ENCODE data around the gene SPATS2L.

Gene SPATS2L

GRCh38 chr2:200431996-200432705 is 125.7 kb downstream of the SPATS2L start:
- no peak for DNase-seq (ENCODE audit: low read depth, low spot score)
- H3K27ac ChIP-seq, result no peak overlapping the region

GRCh38 chr2:200435379-200435778 is 128.9 kb downstream of the SPATS2L start:
- no peak overlapping the region for H3K27ac ChIP-seq
- DNase-seq (ENCODE audit: low read depth, low spot score), result no peak

GRCh38 chr2:200438251-200438650 is 131.8 kb downstream of the SPATS2L start:
- no peak overlapping the region for H3K27ac ChIP-seq
- DNase-seq (ENCODE audit: low read depth, low spot score), result no peak

GRCh38 chr2:200438846-200439245 is 132.4 kb downstream of the SPATS2L start:
- H3K27ac ChIP-seq, result no peak overlapping the region

GRCh38 chr2:200439981-200440380 is 133.5 kb downstream of the SPATS2L start:
- no peak overlapping the region for H3K27ac ChIP-seq
- DNase-seq (ENCODE audit: low read depth, low spot score), result no peak

More at GRCh38 chr2:200438846-200439245, 132.4 kb downstream of the SPATS2L start:
- DNase-seq (ENCODE audit: low read depth, low spot score), result no peak

- no peak for DNase-seq (ENCODE audit: low read depth, low spot score)
- no peak overlapping the region for H3K27ac ChIP-seq
These were observed 136.0 kb downstream of the SPATS2L start for GRCh38 chr2:200442471-200442870.

- no peak overlapping the region for H3K27ac ChIP-seq
- DNase-seq (ENCODE audit: low read depth, low spot score), result no peak
These were observed 136.9 kb downstream of the SPATS2L start for GRCh38 chr2:200443376-200443775.

GRCh38 chr2:200443916-200444315 is 137.4 kb downstream of the SPATS2L start:
- DNase-seq (ENCODE audit: low read depth, low spot score), result no peak
- H3K27ac ChIP-seq, result no peak overlapping the region

- no peak for DNase-seq (ENCODE audit: low read depth, low spot score)
- no peak overlapping the region for H3K27ac ChIP-seq
These were observed 138.0 kb downstream of the SPATS2L start for GRCh38 chr2:200444530-200444929.

- DNase-seq (ENCODE audit: low read depth, low spot score), result no peak
- no peak overlapping the region for H3K27ac ChIP-seq
These were observed 138.8 kb downstream of the SPATS2L start for GRCh38 chr2:200445284-200445683.

GRCh38 chr2:200446612-200447011 is 140.1 kb downstream of the SPATS2L start:
- H3K27ac ChIP-seq, result no peak overlapping the region
- no peak for DNase-seq (ENCODE audit: low read depth, low spot score)

GRCh38 chr2:200447139-200447855 is 140.8 kb downstream of the SPATS2L start:
- DNase-seq (ENCODE audit: low read depth, low spot score), result no peak
- H3K27ac ChIP-seq, result no peak overlapping the region

- no peak for DNase-seq (ENCODE audit: low read depth, low spot score)
- no peak overlapping the region for H3K27ac ChIP-seq
These were observed 142.0 kb downstream of the SPATS2L start for GRCh38 chr2:200448455-200448854.

- no peak overlapping the region for H3K27ac ChIP-seq
- no peak for DNase-seq (ENCODE audit: low read depth, low spot score)
These were observed 142.7 kb downstream of the SPATS2L start for GRCh38 chr2:200449149-200449548.

- no peak for DNase-seq (ENCODE audit: low read depth, low spot score)
- H3K27ac ChIP-seq, result no peak overlapping the region
These were observed 143.8 kb downstream of the SPATS2L start for GRCh38 chr2:200450288-200450687.

GRCh38 chr2:200451511-200451910 is 145.0 kb downstream of the SPATS2L start:
- no peak overlapping the region for H3K27ac ChIP-seq
- DNase-seq (ENCODE audit: low read depth, low spot score), result no peak

GRCh38 chr2:200452377-200452776 is 145.9 kb downstream of the SPATS2L start:
- no peak for DNase-seq (ENCODE audit: low read depth, low spot score)
- H3K27ac ChIP-seq, result no peak overlapping the region

- H3K27ac ChIP-seq, result no peak overlapping the region
- no peak for DNase-seq (ENCODE audit: low read depth, low spot score)
These were observed 146.8 kb downstream of the SPATS2L start for GRCh38 chr2:200453142-200453852.

- DNase-seq (ENCODE audit: low read depth, low spot score), result no peak
These were observed 147.5 kb downstream of the SPATS2L start for GRCh38 chr2:200453853-200454534.

GRCh38 chr2:200454927-200455801 is 148.7 kb downstream of the SPATS2L start:
- DNase-seq (ENCODE audit: low read depth, low spot score), result no peak
- peak overlapping the region; percentile 2 for H3K27ac ChIP-seq

More at GRCh38 chr2:200453853-200454534, 147.5 kb downstream of the SPATS2L start:
- no peak overlapping the region for H3K27ac ChIP-seq
